Activated naive CD4-positive, alpha-beta T cell treated with Interleukin-2 at 50 U/mL for 16 hours (primary cell): ENCODE results near the gene COL5A3.
"Not testable (repeated sequence)": the region's sequence is repeated elsewhere in the genome, so short reads cannot be mapped to it uniquely, and the experiment has no call there.

Experiments
- DNase-seq: peaks from one replicate; pipeline ENCODE4 v3.0.0-alpha.2; 2020

The COL5A3 gene

DNA sequence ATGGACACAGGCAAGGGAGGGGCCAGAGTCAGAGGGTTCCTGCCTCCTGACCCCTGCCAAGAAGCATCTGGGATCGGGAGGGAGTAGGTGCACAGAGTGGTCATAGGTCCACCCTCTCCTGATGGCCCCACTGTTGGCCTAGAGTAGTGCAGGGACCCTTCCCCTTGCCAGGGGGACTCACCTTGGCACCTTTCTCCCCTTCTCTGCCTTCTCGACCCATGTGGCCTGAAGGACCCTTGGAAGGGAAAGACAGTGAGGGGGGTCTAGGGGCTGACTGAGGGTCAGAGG, 40.7 kb downstream of the COL5A3 start:
- DNase-seq: no peak

DNA sequence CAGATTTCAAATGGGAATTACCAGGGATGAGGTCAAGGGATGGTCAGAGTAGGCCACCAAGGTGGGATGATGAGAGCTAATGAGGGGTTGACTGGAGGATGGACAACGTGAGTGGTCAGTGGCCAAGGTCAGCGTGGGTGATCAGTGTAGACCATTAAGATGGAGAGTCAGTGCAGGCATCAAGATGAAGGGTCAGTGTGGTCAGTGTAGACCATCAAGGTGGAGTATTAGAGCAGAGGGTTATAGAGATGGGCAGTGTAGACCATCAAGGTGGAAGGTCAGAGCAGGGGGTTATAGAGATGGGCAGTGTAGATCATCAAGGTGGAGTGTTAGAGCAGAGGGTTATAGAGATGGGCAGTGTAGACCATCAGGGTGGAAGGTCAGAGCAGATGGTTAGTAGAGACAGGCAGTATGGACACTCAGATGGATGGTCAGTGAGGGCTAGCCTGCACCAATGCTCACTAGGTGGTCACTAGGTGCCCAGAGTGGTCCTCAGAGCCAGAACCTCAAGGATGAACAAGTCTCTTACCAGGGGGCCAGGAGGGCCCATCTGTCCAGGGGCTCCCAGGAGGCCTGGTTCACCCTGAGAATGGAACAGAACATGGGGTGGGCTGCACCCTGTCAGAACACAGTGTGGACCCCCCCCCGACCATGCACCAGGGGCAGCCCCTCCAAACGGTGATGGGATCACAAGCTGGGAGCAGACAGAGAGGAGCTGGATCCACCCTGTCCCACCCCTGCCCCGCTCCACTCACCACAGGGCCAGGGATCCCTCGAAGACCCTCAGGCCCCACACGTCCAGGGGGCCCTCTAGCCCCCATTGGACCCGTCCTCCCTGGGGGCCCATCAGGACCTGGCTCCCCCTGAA, 41.2 kb downstream of the COL5A3 start:
- no peak for DNase-seq

DNA sequence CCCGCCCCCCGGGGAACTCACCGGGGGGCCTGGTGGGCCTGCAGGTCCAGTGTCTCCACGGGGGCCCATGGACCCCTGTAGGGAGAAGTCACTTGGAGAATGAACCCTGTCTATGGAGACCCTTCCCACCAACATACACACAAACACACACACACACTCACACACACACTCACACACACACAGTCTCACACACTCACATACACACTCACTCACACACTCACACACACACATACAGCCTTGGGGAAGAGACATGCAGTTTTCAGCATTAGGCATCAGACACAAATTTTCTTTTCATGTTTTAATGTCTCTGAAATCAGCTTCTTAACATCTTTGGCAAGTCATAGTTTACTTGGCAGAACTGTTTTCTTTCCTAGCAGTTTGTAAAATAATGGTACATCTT, 43.0 kb downstream of the COL5A3 start:
- no peak for DNase-seq

DNA sequence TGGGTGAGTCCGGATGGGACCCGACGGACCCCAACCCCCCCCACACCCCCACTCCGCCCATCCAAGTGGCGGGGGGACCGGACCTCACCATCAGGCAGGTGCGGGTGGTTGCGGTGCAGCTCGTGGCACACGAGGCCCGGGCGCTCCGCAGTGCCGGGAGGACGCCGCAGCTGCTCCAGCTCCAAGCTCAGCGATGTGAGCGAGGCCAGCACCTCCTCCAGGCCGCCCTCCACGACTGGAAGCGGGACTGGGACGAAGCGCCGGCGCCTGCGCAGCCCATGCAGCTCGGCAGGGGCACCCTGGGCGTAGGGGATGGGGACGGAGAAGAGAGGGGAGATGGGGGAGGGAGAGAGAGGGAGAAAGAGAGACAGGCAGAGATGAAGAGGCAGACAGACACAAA, 43.9 kb downstream of the COL5A3 start:
- DNase-seq: no peak

DNA sequence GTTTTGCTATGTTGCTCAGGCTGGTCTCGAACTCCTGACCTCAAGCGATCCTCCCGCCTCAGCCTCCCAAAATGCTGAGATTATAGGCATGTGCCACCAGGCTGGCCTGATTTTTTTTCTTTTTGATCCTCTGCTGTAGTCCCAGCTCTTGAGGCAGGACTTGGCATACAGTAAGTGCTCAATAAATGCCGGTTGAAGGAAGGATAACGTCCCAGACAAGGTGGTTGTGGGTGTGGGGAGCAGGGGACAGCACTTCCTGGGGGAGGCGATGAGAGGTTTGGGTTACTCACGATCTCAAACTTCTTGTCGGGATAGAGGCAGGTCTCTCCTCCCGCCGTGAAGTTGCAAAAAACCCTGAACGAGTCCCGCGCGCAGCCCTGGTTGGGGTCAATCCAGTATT, 44.3 kb downstream of the COL5A3 start:
- DNase-seq: no peak

DNA sequence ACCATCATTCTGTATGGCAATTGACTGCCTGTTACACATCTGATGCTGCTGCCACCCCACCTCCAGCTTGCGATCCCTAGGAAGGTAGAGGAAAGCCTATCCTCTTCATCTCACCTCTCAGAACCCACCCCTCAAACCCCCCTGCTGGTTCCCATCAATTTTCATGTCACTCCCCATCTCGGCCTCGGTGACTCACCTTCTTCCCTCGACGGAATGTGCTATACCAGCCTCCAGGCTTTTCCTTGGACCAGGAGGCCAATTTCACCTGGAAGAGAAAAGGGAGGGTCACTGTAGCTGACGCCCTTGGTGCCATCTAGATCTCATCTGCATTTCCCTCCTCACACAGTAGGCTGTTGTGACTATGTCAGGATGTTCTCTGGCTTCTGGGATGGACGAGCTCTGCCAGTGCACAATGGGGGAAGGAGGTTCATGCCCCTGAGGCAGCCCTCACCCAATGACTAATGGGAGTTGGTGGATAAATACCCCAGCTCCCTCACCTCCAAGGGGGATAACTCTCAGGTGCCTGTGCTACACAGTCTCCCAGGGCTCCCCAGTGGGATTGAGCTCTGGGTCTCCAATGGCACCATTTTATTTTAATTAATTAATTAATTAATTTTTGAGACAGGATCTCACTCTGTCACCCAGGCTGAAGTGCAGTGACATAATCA, 47.5 kb downstream of the COL5A3 start:
- no peak for DNase-seq

DNA sequence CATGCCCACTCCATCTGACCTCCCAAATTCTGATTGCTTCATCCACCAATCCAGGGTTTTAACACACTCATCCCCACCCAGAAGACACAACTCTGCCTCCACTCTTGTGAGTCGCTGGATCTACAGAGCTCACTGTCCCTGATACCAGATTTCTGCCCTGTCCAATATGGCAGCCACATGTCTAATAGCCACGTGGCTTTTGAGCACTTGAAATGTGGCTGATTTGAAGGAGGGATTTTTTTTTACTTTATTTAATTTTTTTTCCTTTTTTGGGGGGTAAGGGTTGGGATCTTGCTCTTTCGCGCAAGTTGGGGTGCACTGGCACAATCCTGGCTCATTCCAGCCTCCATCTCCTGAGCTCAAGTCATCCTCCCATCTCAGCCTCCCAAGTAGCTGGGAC, 49.2 kb downstream of the COL5A3 start:
- DNase-seq: no peak

DNA sequence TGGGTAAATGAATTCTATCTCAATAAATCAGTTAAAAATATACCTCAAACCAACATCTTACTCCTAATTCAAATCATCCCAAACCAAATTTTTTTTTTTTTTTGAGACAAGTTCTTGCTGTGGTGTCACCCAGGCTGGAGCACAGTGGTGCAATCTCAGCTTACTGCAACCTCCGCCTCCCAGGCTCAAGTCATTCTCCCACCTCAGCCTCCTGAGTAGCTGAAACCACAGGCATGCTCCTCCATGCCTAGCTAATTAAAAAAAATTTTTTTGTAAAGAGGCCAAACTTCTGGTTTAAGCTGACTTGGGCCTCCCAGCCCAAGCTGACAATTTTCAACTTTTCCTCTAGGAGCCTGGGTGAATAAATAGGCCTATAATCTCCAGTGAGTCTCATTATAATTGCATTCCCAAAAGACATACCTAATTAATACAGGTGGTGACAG, 51.9 kb downstream of the COL5A3 start:
- no peak for DNase-seq

DNA sequence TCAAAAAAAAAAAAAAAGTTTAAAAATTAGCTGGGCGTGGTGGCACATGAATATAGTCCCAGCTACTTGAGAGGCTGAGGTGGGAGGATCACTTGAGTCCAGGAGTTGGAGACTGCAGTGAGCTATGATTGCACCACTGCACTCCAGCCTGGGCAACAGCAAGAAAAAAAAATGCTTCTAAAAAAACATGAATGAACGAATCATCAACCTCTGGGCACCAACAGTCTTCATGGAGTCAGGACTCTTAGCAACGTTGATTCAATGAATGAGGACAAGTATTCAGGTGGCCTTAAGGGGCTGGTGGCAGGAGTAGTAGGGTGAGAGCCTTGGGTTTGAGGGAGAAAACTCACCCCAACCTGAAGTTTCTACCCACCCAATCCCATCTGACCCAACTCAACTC, 53.3 kb downstream of the COL5A3 start:
- no peak for DNase-seq

DNA sequence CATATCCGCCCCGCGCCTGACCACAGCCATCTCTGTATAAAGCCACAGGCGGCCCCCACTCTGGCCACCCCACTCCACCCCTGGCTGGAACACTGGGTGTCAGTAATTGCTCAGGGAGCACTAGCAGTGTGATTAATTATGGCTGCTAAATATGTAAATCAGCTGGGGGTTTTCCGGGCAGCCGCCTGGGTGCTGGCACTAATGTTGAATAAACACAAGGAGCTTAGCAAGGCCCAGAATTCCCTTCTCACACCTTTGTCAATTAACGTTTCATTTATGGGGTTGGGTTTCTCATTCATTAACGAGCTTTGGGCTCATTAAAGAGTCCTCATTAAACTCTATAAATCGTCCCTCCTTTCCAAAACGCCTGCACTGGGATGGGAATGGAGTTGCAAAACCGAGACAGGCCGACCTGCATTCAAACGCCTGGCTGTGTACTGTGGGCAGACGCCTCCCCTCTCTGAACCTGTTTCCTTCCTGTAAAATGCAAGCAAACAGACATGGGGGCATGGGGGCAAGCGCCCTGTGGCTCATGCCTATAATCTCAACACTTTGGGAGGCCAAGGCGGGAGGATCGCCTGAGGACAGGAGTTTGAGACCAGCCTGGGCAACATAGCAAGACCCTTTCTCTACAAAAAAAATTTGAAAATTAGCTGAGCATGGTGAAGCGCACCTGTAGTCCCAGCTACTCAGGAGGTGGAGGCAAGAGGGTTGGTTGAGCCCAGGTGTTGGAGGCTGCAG, 56.3 kb downstream of the COL5A3 start:
- DNase-seq: no peak

DNA sequence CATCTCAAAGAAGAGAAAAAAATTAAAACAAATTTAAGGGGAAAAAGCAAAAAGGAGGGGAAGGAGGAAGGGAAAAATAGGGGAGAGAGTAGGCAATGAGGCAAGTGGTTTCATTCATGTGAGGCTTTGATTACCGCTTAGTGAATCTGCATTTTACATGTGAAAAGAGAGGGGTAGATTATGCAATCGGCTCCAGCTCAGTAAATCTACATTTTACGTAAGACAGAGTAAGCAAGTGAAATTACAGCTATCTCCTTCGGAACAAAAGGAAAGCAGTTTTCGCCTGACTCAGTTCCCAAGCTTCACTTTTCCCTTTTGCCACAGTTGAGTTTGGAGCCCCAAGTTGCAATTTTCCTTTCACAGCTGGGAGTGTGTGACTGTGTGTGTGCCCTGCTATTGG, 58.0 kb downstream of the COL5A3 start:
- DNase-seq: no peak

DNA sequence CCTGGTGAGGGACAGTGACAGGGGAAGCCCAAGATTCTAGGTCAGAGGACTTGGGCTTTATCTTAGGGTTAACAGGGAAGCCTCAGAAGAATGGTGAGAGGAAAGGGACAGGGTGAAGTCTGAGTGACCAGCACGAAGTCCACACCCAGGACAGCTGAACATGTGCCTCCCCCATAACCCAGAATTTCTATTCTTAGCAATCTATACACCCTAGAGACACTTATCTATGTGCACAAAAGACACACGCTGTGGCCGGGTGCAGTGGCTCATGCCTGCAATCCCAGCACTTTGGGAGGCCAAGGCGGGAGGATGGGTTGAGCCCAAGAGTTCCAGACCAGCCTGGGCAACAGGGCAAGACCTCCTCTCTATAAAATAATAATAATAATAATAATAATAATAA, 62.9 kb downstream of the COL5A3 start:
- DNase-seq: no peak

DNA sequence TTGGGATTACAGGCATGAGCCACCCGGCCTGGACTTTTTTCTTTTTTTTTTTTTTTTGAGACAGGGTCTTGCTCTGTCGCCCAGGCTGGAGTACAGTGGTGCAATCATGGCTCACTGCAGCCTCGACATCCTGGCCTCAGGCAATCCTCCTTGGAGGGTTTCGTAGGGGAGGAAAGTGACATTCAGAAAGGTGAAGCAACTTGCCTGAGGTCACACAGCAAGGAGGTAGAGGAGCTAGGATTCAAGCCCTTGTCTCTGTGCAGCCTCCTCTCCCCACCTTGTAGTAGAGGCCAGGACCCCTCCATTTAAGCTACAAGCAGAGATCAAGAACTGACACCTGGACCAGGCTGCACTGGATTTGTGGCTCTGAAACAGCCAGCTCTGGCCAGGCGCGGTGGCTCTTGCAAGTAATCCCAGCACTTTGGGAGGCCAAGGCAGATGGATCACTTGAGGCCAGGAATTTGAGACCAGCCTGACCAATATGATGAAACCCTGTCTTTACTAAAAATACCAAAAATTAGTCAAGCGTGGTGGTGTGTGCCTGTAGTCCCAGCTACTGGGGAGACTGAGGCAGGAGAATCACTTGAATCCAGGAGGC, 63.7 kb downstream of the COL5A3 start:
- DNase-seq: not testable (repeated sequence)

DNA sequence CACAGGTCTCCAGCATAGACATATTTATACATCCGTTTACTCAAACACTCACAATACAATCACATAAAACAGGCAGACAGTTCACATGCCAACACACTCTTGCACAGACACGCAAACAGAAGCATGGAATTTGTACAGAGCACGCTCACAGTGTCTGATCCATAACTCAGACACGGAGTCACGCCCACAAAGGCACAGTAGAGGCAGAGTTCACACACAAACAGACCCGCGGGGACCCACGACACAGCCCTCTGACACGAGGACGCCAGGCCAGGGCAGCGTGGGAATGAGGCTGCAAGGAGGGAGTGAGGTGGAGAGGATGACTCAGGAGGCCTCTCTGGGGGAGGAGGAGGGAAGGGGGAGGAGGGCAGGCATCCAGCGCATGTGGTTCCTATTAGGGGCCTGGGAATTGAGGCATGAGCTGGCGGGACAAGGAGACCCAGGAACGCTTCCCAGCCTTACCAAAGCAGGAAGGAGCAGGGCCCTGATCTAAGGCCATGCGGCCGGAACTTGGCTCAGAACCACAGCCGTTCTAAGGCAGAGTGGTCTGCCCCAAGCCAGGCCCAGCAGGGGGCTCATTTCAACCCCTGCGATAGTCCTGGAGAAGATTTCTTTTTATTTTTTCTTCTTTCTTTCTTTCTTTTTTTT, 64.9 kb downstream of the COL5A3 start:
- DNase-seq: no peak

DNA sequence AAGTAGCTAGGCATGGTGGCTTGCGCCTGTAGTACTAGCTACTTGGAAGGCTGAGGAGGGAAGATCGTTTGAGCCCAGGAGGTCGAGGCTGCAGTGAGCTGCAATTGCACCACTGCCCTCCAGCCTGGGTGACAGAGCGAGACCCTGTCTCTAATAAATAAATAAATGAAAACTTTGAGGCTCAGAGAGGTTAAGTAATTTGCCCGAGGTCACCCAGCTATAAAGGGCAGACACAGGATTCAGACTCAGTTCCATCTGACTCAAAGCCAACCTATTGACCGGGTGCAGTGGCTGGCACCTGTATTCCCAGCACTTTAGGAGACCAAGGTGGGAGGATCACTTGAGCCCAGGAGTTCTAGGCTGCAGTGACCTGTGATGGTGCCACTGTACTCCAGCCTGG, 66.6 kb downstream of the COL5A3 start:
- no peak for DNase-seq

DNA sequence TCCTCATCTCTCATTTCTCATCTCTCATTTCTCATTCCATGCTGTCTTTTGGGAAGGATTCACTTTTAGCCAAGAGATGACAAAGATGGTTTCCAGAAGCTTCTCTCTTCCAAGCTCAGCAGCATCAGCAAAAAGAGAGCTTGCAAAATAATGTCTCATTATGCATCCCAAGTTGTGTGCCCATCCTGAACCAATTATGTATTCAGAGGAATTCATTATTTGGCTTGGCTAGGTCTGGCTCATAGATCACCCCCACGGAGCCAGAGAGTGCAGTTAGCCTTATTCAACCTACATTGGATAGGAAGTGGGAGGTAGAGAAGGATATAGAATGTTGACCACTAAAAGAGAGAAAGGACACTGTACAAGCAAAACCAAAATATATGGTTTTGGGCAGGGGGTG, 68.6 kb downstream of the COL5A3 start:
- DNase-seq: no peak

DNA sequence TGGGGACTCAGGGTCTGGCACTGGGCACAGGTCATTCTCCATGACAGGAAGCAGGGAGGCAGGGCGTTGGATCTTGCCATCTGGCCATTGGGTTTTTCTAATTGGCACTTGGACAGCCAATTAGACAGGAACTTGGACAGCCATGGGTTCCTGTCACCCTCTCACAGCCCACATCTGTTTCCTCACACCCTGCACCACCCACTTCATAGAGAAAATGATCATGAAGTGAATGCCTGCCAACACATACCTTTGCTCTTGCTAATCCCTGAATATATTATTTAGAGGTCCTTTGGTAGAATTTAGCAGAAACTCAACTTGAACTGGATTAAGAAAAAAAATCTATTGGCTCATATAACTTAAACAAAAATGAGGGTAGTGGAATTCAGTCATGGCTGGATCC, 69.1 kb downstream of the COL5A3 start:
- DNase-seq: no peak

DNA sequence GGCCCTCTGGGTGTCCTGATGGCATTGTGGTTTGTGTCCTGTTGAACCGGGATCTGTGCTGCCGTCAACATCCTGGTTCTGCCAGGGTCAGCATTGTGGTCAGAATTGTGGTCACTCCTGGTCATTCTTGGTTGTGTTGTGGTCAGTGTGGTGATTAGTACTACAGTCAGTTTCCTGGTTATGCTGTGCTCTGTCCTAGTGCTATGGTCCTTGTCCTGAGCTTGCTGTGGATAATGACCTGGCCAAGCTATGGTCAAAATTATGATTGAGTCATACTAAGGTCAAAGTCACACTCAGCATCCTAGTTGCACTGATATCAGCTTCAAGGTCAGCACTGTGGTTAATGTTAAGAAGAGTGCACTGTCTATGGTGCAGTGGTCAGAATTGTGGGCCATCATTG, 69.5 kb downstream of the COL5A3 start:
- no peak for DNase-seq

DNA sequence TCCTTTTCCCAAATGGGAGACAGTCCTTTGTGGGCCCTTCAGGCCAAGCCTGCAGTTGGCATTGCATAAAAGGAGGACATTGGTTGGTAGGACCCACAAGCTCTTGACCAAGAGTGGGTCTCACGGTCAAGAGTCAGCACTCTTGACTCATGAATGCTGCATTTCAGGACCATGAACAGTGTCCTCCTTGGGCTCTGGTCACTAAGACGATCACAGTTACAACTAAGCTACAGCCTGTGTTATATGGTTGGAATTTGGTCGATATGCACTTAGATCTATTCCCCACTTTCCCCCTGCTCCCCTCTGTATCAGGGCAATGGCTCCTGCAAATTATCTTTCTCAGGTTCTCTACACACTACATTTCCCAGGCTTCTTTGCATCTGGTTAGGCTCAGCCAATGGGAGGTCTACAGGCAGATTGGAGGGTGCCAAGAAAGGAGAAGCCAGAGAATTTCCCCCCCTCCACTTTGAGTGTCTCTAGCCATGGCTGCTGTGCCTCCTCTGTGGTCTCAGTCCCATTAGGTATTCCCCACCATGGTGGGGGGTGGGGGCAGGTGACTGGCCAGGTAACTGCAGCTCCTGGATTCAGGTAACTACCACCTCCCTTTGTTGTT, 70.9 kb downstream of the COL5A3 start:
- no peak for DNase-seq

DNA sequence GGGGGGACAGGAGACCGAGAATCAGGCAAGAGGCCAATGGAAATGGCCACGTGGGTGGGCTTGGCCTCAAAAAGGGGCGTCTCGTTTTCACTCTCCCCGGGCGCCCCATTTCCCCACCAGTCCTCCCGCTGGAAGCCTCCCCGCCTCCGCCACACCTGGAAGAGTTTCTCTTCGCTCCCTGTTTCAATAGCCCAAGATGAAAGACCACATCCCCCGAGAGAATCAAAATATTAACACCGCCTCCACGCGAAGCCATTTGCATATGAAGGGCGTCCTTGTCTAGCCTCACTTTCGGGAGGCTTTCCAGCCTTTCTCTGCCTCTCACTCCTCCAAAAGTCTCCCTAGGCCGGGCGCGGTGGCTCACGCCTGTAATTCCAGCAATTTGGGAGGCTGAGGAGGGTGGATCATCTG, 73.3 kb downstream of the COL5A3 start:
- DNase-seq: no peak

DNA sequence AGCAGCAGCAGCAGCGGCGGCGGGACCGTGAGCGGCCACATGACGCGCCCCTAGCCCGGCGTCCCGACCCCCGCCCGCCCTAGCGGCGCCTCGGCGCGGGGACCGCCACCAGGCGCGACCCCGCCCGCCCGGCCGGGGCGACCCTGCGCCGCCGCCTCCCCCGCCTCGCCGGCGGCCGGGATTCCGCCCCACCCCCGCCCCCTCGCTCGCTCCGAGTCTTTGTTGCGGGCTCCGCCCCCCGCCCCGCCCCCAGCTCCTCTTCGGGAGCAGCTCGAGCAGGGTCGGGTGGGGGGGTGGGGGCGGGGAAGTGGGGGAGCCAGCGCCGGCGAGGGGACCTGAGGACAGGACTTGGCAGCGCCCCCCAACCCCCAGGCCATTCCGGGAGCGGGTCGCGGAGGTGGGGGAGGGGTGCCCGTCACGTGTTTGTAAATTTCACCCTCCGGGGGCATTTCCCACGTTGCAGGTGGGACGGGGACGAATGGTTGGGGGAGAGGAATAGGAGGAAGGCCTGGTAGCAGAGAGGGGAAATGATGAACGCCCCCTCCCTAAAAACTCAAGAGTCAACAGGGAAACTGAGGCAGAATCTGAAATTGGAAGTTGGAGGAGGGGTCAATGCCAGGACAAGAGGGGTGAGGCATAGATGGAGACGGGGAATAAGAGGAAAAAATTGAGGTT, 73.8 kb downstream of the COL5A3 start, which contains the start of gene OLFM2:
Gene OLFM2 (minus strand): TSS at position 190 of the 675 bp plus-strand sequence. CDS start 149 bp downstream, at position 41.
- DNase-seq: no peak
